H1 (cell line): ENCODE measurements around the gene C3orf22. TPM values are rescaled to one million over a fixed set of nuclear protein-coding genes. Genes with fewer than 3 reads are reported as not detected.
A peak's percentile ranks its signal among the peaks of the same experiment; 100 is the strongest.

Source experiments
- CTCF ChIA-PET: fragments of 300-600 bp; sonication (Branson Sonifier 250); formaldehyde crosslinking; loops from one replicate; lab custom pipeline; 2021; ENCODE audit not compliant: partially characterized antibody; lab: Charles Lee
- POLR2A ChIA-PET: fragments of 300-600 bp; sonication (Branson Sonifier 250); formaldehyde crosslinking; loops from one replicate; lab custom pipeline; 2021; ENCODE audit warnings: inconsistent platforms; ENCODE audit not compliant: partially characterized antibody; lab: Charles Lee
- DNase-seq, 2 experiments: peaks; one replicate each; pipeline versions ENCODE4 v3.0.0 to v3.0.0-alpha.2; 2010 to 2022; ENCODE audit warnings: low spot score in 2 of 2, low read depth in 1 of 2, mixed read lengths in 1 of 2
- FAIRE-seq: peaks from 2 replicates; lab custom pipeline; 2011; peaks lifted over from hg19 to GRCh38; lab: Jason Lieb, UNC
- H2AFZ ChIP-seq: 2 replicates; pipeline ENCODE4 v1.8.1; 2012; ENCODE audit warnings: low read length, inconsistent platforms
- H2AK5ac ChIP-seq: 2 replicates; pipeline ENCODE4 v1.6.1; 2013; ENCODE audit warnings: low read depth, low read length
- H2BK120ac ChIP-seq: replicated peaks from 2 replicates; pipeline ENCODE3; 2013; ENCODE audit warnings: low read depth, low read length, inconsistent platforms
- H2BK12ac ChIP-seq: 2 replicates; pipeline ENCODE4 v1.6.1; 2013; ENCODE audit warnings: low read depth, low read length
- H2BK15ac ChIP-seq: 2 replicates; pipeline ENCODE4 v1.6.1; 2013; ENCODE audit warnings: low read length
- H2BK20ac ChIP-seq: 2 replicates; pipeline ENCODE4 v1.6.1; 2013; ENCODE audit warnings: low read length
- H2BK5ac ChIP-seq: 2 replicates; pipeline ENCODE4 v1.6.1; 2013; ENCODE audit warnings: low read depth, low read length
- H3K14ac ChIP-seq: 2 replicates; pipeline ENCODE4 v1.6.1; 2013; ENCODE audit warnings: inconsistent platforms; ENCODE audit not compliant: insufficient read length
- H3K18ac ChIP-seq: 2 replicates; pipeline ENCODE4 v1.6.1; 2013; ENCODE audit warnings: low read length; ENCODE audit errors: extremely low read depth
- H3K23ac ChIP-seq: 2 replicates; pipeline ENCODE4 v1.6.1; 2013; ENCODE audit warnings: inconsistent platforms; ENCODE audit not compliant: insufficient read length
- H3K23me2 ChIP-seq: 2 replicates; pipeline ENCODE4 v1.6.1; 2013; ENCODE audit warnings: low read depth, low read length
- H3K27ac ChIP-seq: 2 replicates; pipeline ENCODE4 v1.6.1; 2011; ENCODE audit warnings: low read depth, low read length, inconsistent platforms
- H3K27me3 ChIP-seq, 4 experiments: replicated peaks in 1 of 4; 1 replicate in 1 of 4; 2 replicates in 3 of 4; pipeline versions ENCODE4 v1.6.1 to v1.8.1; 2011 to 2013; ENCODE audit warnings: low read length in 3 of 4, mild to moderate bottlenecking in 3 of 4, inconsistent platforms in 2 of 4, mixed read lengths in 2 of 4, moderate library complexity in 1 of 4; ENCODE audit not compliant: control insufficient read depth in 3 of 4, insufficient read depth in 3 of 4; ENCODE audit errors: extremely low read depth in 1 of 4
- H3K36me3 ChIP-seq, 4 experiments: 2 replicates each; pipeline versions ENCODE4 v1.6.1 to v1.8.1; 2011 to 2013; ENCODE audit warnings: mild to moderate bottlenecking in 4 of 4, low read length in 3 of 4, moderate library complexity in 2 of 4, control low read depth in 1 of 4, inconsistent platforms in 1 of 4; ENCODE audit not compliant: insufficient read depth in 4 of 4, control insufficient read depth in 2 of 4
- H3K4ac ChIP-seq: replicated peaks from 2 replicates; pipeline ENCODE3; 2013; ENCODE audit warnings: low read length, low read depth, mixed read lengths, inconsistent platforms; ENCODE audit not compliant: insufficient read length
- H3K4me1 ChIP-seq, 4 experiments: replicated peaks in 1 of 4; 1 replicate in 1 of 4; 2 replicates in 3 of 4; pipeline versions ENCODE4 v1.6.1 to v1.8.1; 2011 to 2013; ENCODE audit warnings: low read length in 3 of 4, inconsistent platforms in 2 of 4, mixed read lengths in 1 of 4; ENCODE audit not compliant: insufficient read depth in 4 of 4, control insufficient read depth in 3 of 4
- H3K4me2 ChIP-seq, 2 experiments: 2 replicates each; pipeline versions ENCODE4 v1.6.1 to v1.8.1; 2011 to 2013; ENCODE audit warnings: low read depth in 2 of 2, low read length in 2 of 2, control low read depth in 1 of 2, inconsistent platforms in 1 of 2, mild to moderate bottlenecking in 1 of 2; ENCODE audit not compliant: insufficient read depth in 1 of 2
- H3K4me3 ChIP-seq, 4 experiments: fragments of 200-600, 300-600 bp in 1 of 4; sonication (generic), shearing (Covaris generic), sonication (Bioruptor Twin) in 1 of 4; 2 replicates each; pipeline versions ENCODE4 v1.5.1 to v1.8.1; 2011 to 2016; ENCODE audit warnings: low read length in 4 of 4, low read depth in 3 of 4, control low read depth in 2 of 4, inconsistent platforms in 2 of 4, mild to moderate bottlenecking in 2 of 4, mixed read lengths in 1 of 4, moderate library complexity in 1 of 4; ENCODE audit not compliant: insufficient read depth in 2 of 4; ENCODE audit errors: extremely low read depth in 1 of 4
- H3K56ac ChIP-seq: replicated peaks from 2 replicates; pipeline ENCODE3; 2013; ENCODE audit warnings: low read depth, mild to moderate bottlenecking, mixed read lengths, low read length, inconsistent platforms; ENCODE audit not compliant: insufficient read length
- H3K79me1 ChIP-seq: 2 replicates; pipeline ENCODE4 v1.6.1; 2013; ENCODE audit warnings: low read depth, low read length, control low read depth
- H3K79me2 ChIP-seq, 2 experiments: 2 replicates each; pipeline versions ENCODE4 v1.6.1 to v1.8.1; 2012 to 2013; ENCODE audit warnings: low read length in 2 of 2, mild to moderate bottlenecking in 2 of 2, inconsistent platforms in 1 of 2; ENCODE audit not compliant: insufficient read depth in 2 of 2, control insufficient read depth in 1 of 2
- H3K9ac ChIP-seq, 4 experiments: replicated peaks in 1 of 4; 1 replicate in 1 of 4; 2 replicates in 3 of 4; pipeline versions ENCODE4 v1.6.1 to v1.8.1; 2011 to 2013; ENCODE audit warnings: low read depth in 3 of 4, low read length in 3 of 4, control low read depth in 2 of 4, mild to moderate bottlenecking in 2 of 4, moderate library complexity in 2 of 4, inconsistent platforms in 1 of 4; ENCODE audit errors: extremely low read depth in 1 of 4
- H3K9me3 ChIP-seq, 2 experiments: 2 replicates each; pipeline versions ENCODE4 v1.6.1 to v1.8.1; 2012 to 2013; ENCODE audit warnings: mild to moderate bottlenecking in 2 of 2, moderate library complexity in 2 of 2, control low read depth in 1 of 2, inconsistent platforms in 1 of 2, low read depth in 1 of 2, low read length in 1 of 2, mixed read lengths in 1 of 2; ENCODE audit not compliant: insufficient read depth in 2 of 2
- H4K20me1 ChIP-seq, 2 experiments: replicated peaks in 1 of 2; 2 replicates each; pipeline versions ENCODE3 to v1.8.1; 2011 to 2013; ENCODE audit warnings: inconsistent platforms in 2 of 2, low read length in 2 of 2, mild to moderate bottlenecking in 1 of 2; ENCODE audit not compliant: insufficient read depth in 2 of 2, control insufficient read depth in 1 of 2
- H4K5ac ChIP-seq: 2 replicates; pipeline ENCODE4 v1.6.1; 2013; ENCODE audit warnings: low read length, low read depth, mixed read lengths, inconsistent platforms; ENCODE audit not compliant: insufficient read length
- H4K8ac ChIP-seq: 2 replicates; pipeline ENCODE4 v1.8.0; 2013; ENCODE audit warnings: mild to moderate bottlenecking, moderate library complexity, low read length, inconsistent platforms; ENCODE audit not compliant: insufficient read depth; ENCODE audit errors: extremely low read depth
- H4K91ac ChIP-seq: replicated peaks from 2 replicates; pipeline ENCODE3; 2013; ENCODE audit warnings: low read length, mixed read lengths, inconsistent platforms; ENCODE audit not compliant: insufficient read length
- ATF2 ChIP-seq: IDR thresholded peaks from 2 replicates; pipeline ENCODE4 v1.6.1; 2012; ENCODE audit warnings: low read length, inconsistent platforms
- NRF1 ChIP-seq: IDR thresholded peaks from 2 replicates; pipeline ENCODE4 v1.6.1; 2011; ENCODE audit warnings: mild to moderate bottlenecking, low read depth, low read length, improper control_type of control experiment
- SAP30 ChIP-seq: fragments of 300-600 bp; sonication (generic); IDR thresholded peaks from 2 replicates; pipeline ENCODE4 v1.7.1; 2012; ENCODE audit warnings: low read length, moderate library complexity, mild to moderate bottlenecking, inconsistent platforms; ENCODE audit not compliant: insufficient read depth, insufficient replicate concordance
- SP2 ChIP-seq: IDR thresholded peaks from 2 replicates; pipeline ENCODE4 v1.6.1; 2012; ENCODE audit warnings: mild to moderate bottlenecking, low read length, inconsistent platforms
- TEAD4 ChIP-seq: IDR thresholded peaks from 2 replicates; pipeline ENCODE4 v1.6.1; 2012; ENCODE audit warnings: low read depth, low read length, inconsistent platforms, mixed read lengths
- YY1 ChIP-seq: IDR thresholded peaks from 2 replicates; pipeline ENCODE4 v1.6.1; 2011; ENCODE audit warnings: low read depth, mild to moderate bottlenecking, low read length
- WGBS, 2 experiments: shearing (Covaris generic) in 1 of 2; methylation state at CpG; one replicate each; pipeline versions ENCODE4 v1.1.6 to v1.1.7; 2013 to 2015; ENCODE audit warnings: low lambda C conversion rate in 2 of 2, mixed read lengths in 2 of 2, inconsistent platforms in 1 of 2, low coverage in 1 of 2, missing lambda C conversion rate in 1 of 2; ENCODE audit not compliant: insufficient replicate concordance in 2 of 2, insufficient coverage in 1 of 2, insufficient read length in 1 of 2; ENCODE audit errors: extremely low coverage in 1 of 2, missing lambda C conversion rate in 1 of 2; 5-methylcytosine and 5-hydroxymethylcytosine counted together
- polyA plus RNA-seq, 7 experiments: library from polyadenylated mRNA; depleted of rRNA in 3 of 7; stranded (reverse) in 5 of 7; unstranded in 2 of 7; fragments of >200 nt in 5 of 7; fragments of 200-250 nt in 2 of 7; gene quantifications; 1 replicate in 5 of 7; 2 replicates in 1 of 7; 4 replicates in 1 of 7; pipeline versions ENCODE4 v1.2.1 to v1.2.3, GENCODE V29; 2011 to 2013; ENCODE audit warnings: missing spikeins in 2 of 7, mixed read lengths in 2 of 7
- total RNA-seq: library from RNA; stranded (reverse); fragmentation: NEBNext Ultra II Directional; extraction: Animal tissue kit (Norgen Biotek cat#: 25700); gene quantifications from 2 replicates; pipeline ENCODE4 v1.2.1, GENCODE V29; 2021

Gene C3orf22
- total and polyA plus RNA-seq, 2 of the 8 experiments (the other 6 are each of a cell fraction or from before 2014, with no cell fraction given), result not detected

- H3K27ac ChIP-seq, result no peak overlapping the region
- no peak overlapping the region for H2BK20ac ChIP-seq
- H4K91ac ChIP-seq, result no peak overlapping the region
- no peak overlapping the region for H3K56ac ChIP-seq
- no peak overlapping the region for H3K18ac ChIP-seq
- FAIRE-seq (no peak), DNase-seq (no peak)
- peaks cover 0 to 6% of the 10 kb centered on the region in 2 experiments for H4K20me1 ChIP-seq
- H3K79me1 ChIP-seq, result no peaks in the 10 kb centered on the region; the same call in 1 of the 2 replicates
- WGBS, 2 experiments, result 75% methylated on average over 7 of the region's 7 CpGs; no CpG with 5 or more reads in 1 of the 2 experiments
- no peak overlapping the region for H4K8ac ChIP-seq
- H3K9me3 ChIP-seq, result no peaks in the 10 kb centered on the region
- H3K4me2 ChIP-seq, result no peak overlapping the region
- H3K4ac ChIP-seq, result peak overlapping the region; percentile 50
- no peak overlapping the region; the same call in 1 of the 2 replicates for H2AK5ac ChIP-seq
- TF ChIP-seq SAP30, result no peak
- no peak for TF ChIP-seq YY1
- TF ChIP-seq TEAD4, result no peak
- TF ChIP-seq SP2, result no peak
- TF ChIP-seq NRF1, result no peak
- TF ChIP-seq ATF2, result no peak
- no peak overlapping the region for H3K9ac ChIP-seq
- no peak overlapping the region for H2BK15ac ChIP-seq
- no peak overlapping the region for H3K4me3 ChIP-seq
- no peak overlapping the region for H3K23ac ChIP-seq
- no peak overlapping the region for H4K5ac ChIP-seq
- H3K79me2 ChIP-seq, result peaks cover 0 to 3% of the 10 kb centered on the region in 2 experiments; a peak in 1 of 4 replicates
- H3K4me1 ChIP-seq, result peaks cover 0 to 22% (median 16%) of the 10 kb centered on the region in 4 experiments; a peak in 6 of 7 replicates
- H2BK120ac ChIP-seq, result no peak overlapping the region
- no peaks in the 10 kb centered on the region; a peak in 1 of 7 replicates for H3K27me3 ChIP-seq
- no peak overlapping the region for H2BK12ac ChIP-seq
- no peak overlapping the region for H3K14ac ChIP-seq
- CTCF ChIA-PET, result interaction anchor here (0.5 to 6.6 kb wide), 5 partner anchors 10 to 527 kb away, joined by 3 to 49 read pairs (median 3); no protein-coding TSS in a partner anchor
- H3K36me3 ChIP-seq, result no peaks in the 10 kb centered on the region; a peak in 1 of 8 replicates
- POLR2A ChIA-PET, result no interaction called here
- H2AFZ ChIP-seq, result no peak overlapping the region
- peaks cover 2% of the 10 kb centered on the region; the same call in 1 of the 2 replicates for H3K23me2 ChIP-seq
- H2BK5ac ChIP-seq, result no peak overlapping the region; the same call in 1 of the 2 replicates
Observed at GRCh38 chr3:126501736-126502135, 57.0 kb downstream of the C3orf22 start.
